ENCODE results near the gene UFSP2.

UFSP2 gene

GRCh38 chr4:185416955-185417354 is 8.8 kb downstream of the UFSP2 start:
- H3K4me1 ChIP-seq (ENCODE audit: low read depth, poor library complexity, severe bottlenecking), result peaks cover 22% of the 10 kb centered on the region
- no peak overlapping the region for H2AFZ ChIP-seq (ENCODE audit: low read depth)
- H3K4me2 ChIP-seq, result no peak overlapping the region
- H3K27me3 ChIP-seq (ENCODE audit: insufficient read depth, low read depth), result no peaks in the 10 kb centered on the region
- no peaks in the 10 kb centered on the region for H3K79me2 ChIP-seq (ENCODE audit: insufficient read depth, low read depth)
- no peak for TF ChIP-seq CTCF (conservative IDR thresholded peaks at IDR 0.05; ENCODE audit: low read depth, low read length)
- H3K9ac ChIP-seq, result no peak overlapping the region
- H3K4me3 ChIP-seq (IDR thresholded peaks at IDR 0.05; ENCODE audit: insufficient read depth, low read depth, low read length), result no peak overlapping the region
- H3K27ac ChIP-seq, result no peak overlapping the region
- H4K20me1 ChIP-seq (ENCODE audit: insufficient read depth), result no peaks in the 10 kb centered on the region
- H3K36me3 ChIP-seq (ENCODE audit: insufficient read depth), result no peaks in the 10 kb centered on the region

GRCh38 chr4:185412412-185412811 is 13.4 kb downstream of the UFSP2 start:
- Histone ChIP-seq H3K27ac (no peak overlapping the region), H2AFZ (ENCODE audit: low read depth) (no peak overlapping the region), H3K36me3 (ENCODE audit: insufficient read depth) (no peaks in the 10 kb centered on the region), H3K79me2 (ENCODE audit: insufficient read depth, low read depth) (no peaks in the 10 kb centered on the region), H3K4me2 (no peak overlapping the region), H4K20me1 (ENCODE audit: insufficient read depth) (no peaks in the 10 kb centered on the region), H3K27me3 (ENCODE audit: insufficient read depth, low read depth) (no peaks in the 10 kb centered on the region), H3K4me1 (ENCODE audit: low read depth, poor library complexity, severe bottlenecking) (peaks cover 17% of the 10 kb centered on the region), H3K4me3 (IDR thresholded peaks at IDR 0.05; ENCODE audit: insufficient read depth, low read depth, low read length) (no peak overlapping the region), H3K9ac (no peak overlapping the region)
- no peak for TF ChIP-seq CTCF (conservative IDR thresholded peaks at IDR 0.05; ENCODE audit: low read depth, low read length)

- no peak overlapping the region for H3K27ac ChIP-seq
- H3K36me3 ChIP-seq (ENCODE audit: insufficient read depth), result no peaks in the 10 kb centered on the region
- H3K9ac ChIP-seq, result no peak overlapping the region
- no peak for TF ChIP-seq CTCF (conservative IDR thresholded peaks at IDR 0.05; ENCODE audit: low read depth, low read length)
- no peak overlapping the region for H3K4me2 ChIP-seq
- H2AFZ ChIP-seq (ENCODE audit: low read depth), result no peak overlapping the region
- no peaks in the 10 kb centered on the region for H3K27me3 ChIP-seq (ENCODE audit: insufficient read depth, low read depth)
- H3K4me1 ChIP-seq (ENCODE audit: low read depth, poor library complexity, severe bottlenecking), result peaks cover 17% of the 10 kb centered on the region
- no peaks in the 10 kb centered on the region for H3K79me2 ChIP-seq (ENCODE audit: insufficient read depth, low read depth)
- no peak overlapping the region for H3K4me3 ChIP-seq (IDR thresholded peaks at IDR 0.05; ENCODE audit: insufficient read depth, low read depth, low read length)
- no peaks in the 10 kb centered on the region for H4K20me1 ChIP-seq (ENCODE audit: insufficient read depth)
These were observed 13.9 kb downstream of the UFSP2 start for GRCh38 chr4:185411849-185412248.

- Histone ChIP-seq H3K4me2 (no peak overlapping the region), H2AFZ (ENCODE audit: low read depth) (no peak overlapping the region), H3K27me3 (ENCODE audit: insufficient read depth, low read depth) (no peaks in the 10 kb centered on the region), H4K20me1 (ENCODE audit: insufficient read depth) (no peaks in the 10 kb centered on the region), H3K79me2 (ENCODE audit: insufficient read depth, low read depth) (no peaks in the 10 kb centered on the region), H3K4me3 (IDR thresholded peaks at IDR 0.05; ENCODE audit: insufficient read depth, low read depth, low read length) (no peak overlapping the region), H3K36me3 (ENCODE audit: insufficient read depth) (no peaks in the 10 kb centered on the region), H3K27ac (no peak overlapping the region), H3K4me1 (ENCODE audit: low read depth, poor library complexity, severe bottlenecking) (peaks cover 10% of the 10 kb centered on the region), H3K9ac (no peak overlapping the region)
- TF ChIP-seq CTCF (conservative IDR thresholded peaks at IDR 0.05; ENCODE audit: low read depth, low read length), result no peak
These were observed 17.3 kb downstream of the UFSP2 start for GRCh38 chr4:185408432-185408831.
